IPS-NIHi11 (cell line): ENCODE measurements around the gene C11orf21.

Source experiments
- DNase-seq: peaks from one replicate; pipeline ENCODE4 v3.0.0; 2012; ENCODE audit warnings: mixed read lengths, low spot score

C11orf21 gene

GRCh38 chr11:2259466-2259830 lies 42.3 kb downstream of the C11orf21 start:
- no peak for DNase-seq

DNA sequence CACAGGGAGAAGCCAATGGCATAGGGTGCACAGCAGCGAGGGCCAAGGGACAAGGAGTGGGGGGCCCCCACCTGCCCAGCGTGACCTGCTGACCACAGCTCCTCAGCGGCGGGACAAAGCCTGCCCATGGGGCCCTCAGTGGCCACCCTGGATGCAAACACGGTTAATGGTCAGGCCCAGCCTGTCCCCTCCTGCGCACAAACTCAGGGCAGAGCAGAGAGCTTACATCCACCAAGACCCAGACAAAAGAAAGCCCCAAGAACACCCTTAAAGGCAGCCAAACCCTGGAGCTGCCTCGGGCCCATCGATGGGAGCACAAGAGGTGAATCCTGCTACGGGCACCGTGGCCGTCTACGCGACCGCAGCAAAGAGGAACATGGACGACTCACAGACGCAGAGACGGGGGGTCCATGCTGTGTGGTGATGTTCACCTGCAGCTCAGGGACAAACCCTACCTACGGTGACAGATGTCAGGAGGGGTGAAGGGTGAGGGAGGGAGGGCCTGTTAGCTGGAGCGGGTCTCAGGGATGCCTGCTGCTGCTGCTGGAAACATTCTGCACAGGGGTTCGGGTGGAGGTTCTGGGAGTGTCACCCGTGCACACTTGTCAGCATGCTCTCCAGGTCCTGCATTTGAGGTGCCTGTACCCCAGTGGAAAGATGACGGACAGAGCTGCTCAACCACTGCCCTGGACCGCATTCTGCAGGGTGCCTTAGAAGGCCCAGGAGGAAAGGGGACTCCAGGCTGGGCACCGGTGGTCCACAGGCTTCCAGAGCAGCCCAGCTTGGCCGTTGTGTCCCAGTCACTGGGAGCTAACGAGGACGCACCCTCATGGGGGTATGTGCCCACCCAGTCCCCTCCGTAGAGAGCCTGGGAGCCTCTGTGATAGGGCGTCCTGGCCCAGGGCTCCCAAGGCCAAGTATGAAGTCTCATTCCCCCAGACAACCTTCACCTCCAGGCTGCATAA lies 42.9 kb downstream of the C11orf21 start:
- DNase-seq: no peak

GRCh38 chr11:2256951-2257700 lies 44.6 kb downstream of the C11orf21 start:
- no peak for DNase-seq

DNA sequence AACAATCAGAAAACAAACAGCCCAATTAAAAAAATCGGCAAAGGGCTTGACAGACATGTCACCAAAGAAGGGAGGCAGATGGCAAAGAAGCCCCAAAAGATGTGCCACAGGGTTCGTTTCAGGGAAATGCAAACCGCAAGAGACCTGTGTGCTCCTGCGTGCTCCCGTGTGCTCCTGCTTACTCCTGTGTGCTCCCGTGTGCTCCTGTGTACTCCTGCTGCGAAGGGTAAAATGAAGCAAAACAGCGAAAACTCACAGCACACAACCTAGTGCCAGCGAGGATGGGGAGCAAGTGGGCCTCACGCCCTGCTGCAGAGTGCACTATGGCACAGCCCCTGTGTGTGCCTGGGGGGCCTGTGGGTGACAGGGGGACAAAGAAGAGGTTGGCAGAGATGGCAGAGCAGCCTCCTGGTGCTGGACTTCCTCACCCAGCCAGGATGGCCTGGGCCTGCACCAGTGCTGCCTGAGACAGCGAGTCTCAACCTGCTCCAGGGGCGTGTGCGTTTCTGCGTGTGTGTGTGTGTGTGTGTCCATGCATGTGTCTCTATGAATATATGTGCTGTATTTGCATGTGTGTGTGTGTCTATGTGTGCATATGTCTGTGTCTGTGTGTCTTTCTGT lies 45.3 kb downstream of the C11orf21 start:
- DNase-seq: no peak

DNA sequence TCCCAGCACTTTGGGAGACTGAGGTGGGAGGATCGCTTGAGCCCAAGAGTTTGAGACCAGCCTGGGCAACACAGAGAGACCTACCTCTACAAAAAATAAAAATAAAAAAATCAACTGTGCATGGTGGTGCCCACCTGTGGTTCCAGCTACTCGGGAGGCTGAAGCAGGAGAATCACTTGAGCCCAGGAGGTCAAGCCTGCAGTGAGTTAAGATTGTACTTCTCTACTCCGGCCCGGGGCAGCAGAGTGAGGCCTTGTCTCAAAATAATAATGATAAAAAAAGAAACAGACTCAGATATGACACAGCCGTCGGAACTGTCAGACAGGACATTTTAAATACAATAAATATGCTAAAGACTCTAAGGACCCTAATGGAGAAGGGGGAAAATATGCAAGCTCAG lies 49.7 kb downstream of the C11orf21 start:
- DNase-seq: no peak

DNA sequence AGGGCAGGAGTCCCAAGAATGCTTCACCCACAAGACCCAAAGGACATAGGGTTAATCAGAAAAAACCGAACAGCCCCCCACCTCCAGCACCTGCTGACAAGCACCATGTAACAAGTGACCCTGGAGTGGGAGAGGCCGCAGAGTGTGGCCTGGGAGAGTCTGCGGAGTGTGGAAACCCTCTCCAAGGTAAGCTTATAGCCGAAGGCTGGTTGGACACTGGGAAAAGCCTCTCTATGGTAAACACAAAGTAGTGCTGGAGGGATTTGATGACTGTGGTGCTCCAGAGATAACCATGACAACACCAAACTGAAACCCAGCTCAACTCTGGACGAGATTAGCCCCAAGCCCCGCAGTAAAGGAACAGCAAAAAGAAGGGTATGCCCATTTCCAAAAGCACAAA lies 50.6 kb downstream of the C11orf21 start:
- DNase-seq: no peak

- no peak for DNase-seq
Observed at GRCh38 chr11:2250485-2250884, 51.2 kb downstream of the C11orf21 start.

GRCh38 chr11:2250041-2250440 lies 51.7 kb downstream of the C11orf21 start:
- DNase-seq: no peak

- no peak for DNase-seq
Observed at GRCh38 chr11:2249189-2249916, 52.4 kb downstream of the C11orf21 start.

- no peak for DNase-seq
Observed at GRCh38 chr11:2248762-2249161, 53.0 kb downstream of the C11orf21 start.

- no peak for DNase-seq
Observed at GRCh38 chr11:2248242-2248641, 53.5 kb downstream of the C11orf21 start.

- no peak for DNase-seq
Observed at GRCh38 chr11:2247496-2247895, 54.2 kb downstream of the C11orf21 start.
